ENCODE measurements around the gene LMF2.

DNA sequence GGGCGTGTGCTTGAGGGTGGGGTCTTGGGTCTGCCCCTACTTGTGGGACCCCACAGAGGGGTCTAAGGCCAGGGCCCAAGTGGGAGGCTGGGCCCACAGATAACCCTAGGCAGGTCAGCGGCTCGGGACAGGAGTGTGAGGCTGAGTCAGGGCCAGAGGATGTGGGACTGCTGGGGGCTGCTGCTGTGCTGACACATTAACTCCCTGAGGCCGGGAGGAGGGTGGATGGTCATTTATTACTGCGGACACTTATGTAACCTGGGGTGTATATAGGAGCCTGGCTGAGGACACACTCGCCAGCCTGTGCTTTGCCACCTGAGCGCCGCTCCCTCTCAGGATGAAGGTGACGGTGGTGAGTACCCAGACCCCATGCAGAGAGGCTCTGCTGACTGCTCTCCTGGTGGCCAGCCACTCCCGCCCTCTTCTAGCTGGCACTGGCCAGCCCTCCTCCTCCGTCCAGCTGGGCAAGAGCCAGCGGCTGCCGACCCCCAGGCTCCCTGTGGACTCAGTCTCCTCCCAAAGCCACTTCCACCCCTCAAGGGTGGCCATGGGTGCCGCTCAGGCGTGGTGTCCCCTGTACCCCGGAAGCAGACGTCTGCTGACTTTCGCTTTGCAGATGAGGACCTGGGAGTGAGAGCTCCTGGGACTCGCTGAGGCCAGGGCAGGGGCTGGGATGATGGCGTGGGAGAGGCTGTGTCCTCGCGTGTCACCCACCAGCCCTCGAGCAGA lies 20.8 kb downstream of the LMF2 start, which contains the start of gene MIOX:
- TF ChIP-seq SUZ12 (IDR thresholded peaks at IDR 0.05) = no peak
- TF ChIP-seq, protein P1, sequence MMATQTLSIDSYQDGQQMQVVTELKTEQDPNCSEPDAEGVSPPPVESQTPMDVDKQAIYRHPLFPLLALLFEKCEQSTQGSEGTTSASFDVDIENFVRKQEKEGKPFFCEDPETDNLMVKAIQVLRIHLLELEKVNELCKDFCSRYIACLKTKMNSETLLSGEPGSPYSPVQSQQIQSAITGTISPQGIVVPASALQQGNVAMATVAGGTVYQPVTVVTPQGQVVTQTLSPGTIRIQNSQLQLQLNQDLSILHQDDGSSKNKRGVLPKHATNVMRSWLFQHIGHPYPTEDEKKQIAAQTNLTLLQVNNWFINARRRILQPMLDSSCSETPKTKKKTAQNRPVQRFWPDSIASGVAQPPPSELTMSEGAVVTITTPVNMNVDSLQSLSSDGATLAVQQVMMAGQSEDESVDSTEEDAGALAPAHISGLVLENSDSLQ (IDR thresholded peaks at IDR 0.05) = no peak
- no peak for TF ChIP-seq BHLHE40 (IDR thresholded peaks at IDR 0.05; ENCODE audit: borderline replicate concordance)
- TF ChIP-seq TARDBP (IDR thresholded peaks at IDR 0.05) = no peak
- no peak for TF ChIP-seq SP1 (IDR thresholded peaks at IDR 0.05)
- no peak for TF ChIP-seq NFRKB (IDR thresholded peaks at IDR 0.05)
- TF ChIP-seq FOXA1 (IDR thresholded peaks at IDR 0.05) = no peak
- TF ChIP-seq ZNF384 (IDR thresholded peaks at IDR 0.05) = no peak
